H1 (cell line): Measurements from ENCODE around the gene NFE2L2. TPM values are rescaled to one million over a fixed set of nuclear protein-coding genes. Genes with fewer than 3 reads are reported as not detected.

Source experiments
- CTCF ChIA-PET: fragments of 300-600 bp; sonication (Branson Sonifier 250); formaldehyde crosslinking; loops from one replicate; lab custom pipeline; 2021; ENCODE audit not compliant: partially characterized antibody; lab: Charles Lee
- POLR2A ChIA-PET: fragments of 300-600 bp; sonication (Branson Sonifier 250); formaldehyde crosslinking; loops from one replicate; lab custom pipeline; 2021; ENCODE audit warnings: inconsistent platforms; ENCODE audit not compliant: partially characterized antibody; lab: Charles Lee
- DNase-seq, 2 experiments: peaks; one replicate each; pipeline versions ENCODE4 v3.0.0 to v3.0.0-alpha.2; 2010 to 2022; ENCODE audit warnings: low spot score in 2 of 2, low read depth in 1 of 2, mixed read lengths in 1 of 2
- FAIRE-seq: peaks from 2 replicates; lab custom pipeline; 2011; peaks lifted over from hg19 to GRCh38; lab: Jason Lieb, UNC
- H2AFZ ChIP-seq: 2 replicates; pipeline ENCODE4 v1.8.1; 2012; ENCODE audit warnings: low read length, inconsistent platforms
- H2AK5ac ChIP-seq: 2 replicates; pipeline ENCODE4 v1.6.1; 2013; ENCODE audit warnings: low read depth, low read length
- H2BK120ac ChIP-seq: replicated peaks from 2 replicates; pipeline ENCODE3; 2013; ENCODE audit warnings: low read depth, low read length, inconsistent platforms
- H2BK12ac ChIP-seq: 2 replicates; pipeline ENCODE4 v1.6.1; 2013; ENCODE audit warnings: low read depth, low read length
- H2BK15ac ChIP-seq: 2 replicates; pipeline ENCODE4 v1.6.1; 2013; ENCODE audit warnings: low read length
- H2BK20ac ChIP-seq: 2 replicates; pipeline ENCODE4 v1.6.1; 2013; ENCODE audit warnings: low read length
- H2BK5ac ChIP-seq: 2 replicates; pipeline ENCODE4 v1.6.1; 2013; ENCODE audit warnings: low read depth, low read length
- H3K14ac ChIP-seq: 2 replicates; pipeline ENCODE4 v1.6.1; 2013; ENCODE audit warnings: inconsistent platforms; ENCODE audit not compliant: insufficient read length
- H3K18ac ChIP-seq: 2 replicates; pipeline ENCODE4 v1.6.1; 2013; ENCODE audit warnings: low read length; ENCODE audit errors: extremely low read depth
- H3K23ac ChIP-seq: 2 replicates; pipeline ENCODE4 v1.6.1; 2013; ENCODE audit warnings: inconsistent platforms; ENCODE audit not compliant: insufficient read length
- H3K23me2 ChIP-seq: 2 replicates; pipeline ENCODE4 v1.6.1; 2013; ENCODE audit warnings: low read depth, low read length
- H3K27ac ChIP-seq: 2 replicates; pipeline ENCODE4 v1.6.1; 2011; ENCODE audit warnings: low read depth, low read length, inconsistent platforms
- H3K27me3 ChIP-seq, 4 experiments: replicated peaks in 1 of 4; 1 replicate in 1 of 4; 2 replicates in 3 of 4; pipeline versions ENCODE4 v1.6.1 to v1.8.1; 2011 to 2013; ENCODE audit warnings: low read length in 3 of 4, mild to moderate bottlenecking in 3 of 4, inconsistent platforms in 2 of 4, mixed read lengths in 2 of 4, moderate library complexity in 1 of 4; ENCODE audit not compliant: control insufficient read depth in 3 of 4, insufficient read depth in 3 of 4; ENCODE audit errors: extremely low read depth in 1 of 4
- H3K36me3 ChIP-seq, 4 experiments: 2 replicates each; pipeline versions ENCODE4 v1.6.1 to v1.8.1; 2011 to 2013; ENCODE audit warnings: mild to moderate bottlenecking in 4 of 4, low read length in 3 of 4, moderate library complexity in 2 of 4, control low read depth in 1 of 4, inconsistent platforms in 1 of 4; ENCODE audit not compliant: insufficient read depth in 4 of 4, control insufficient read depth in 2 of 4
- H3K4ac ChIP-seq: replicated peaks from 2 replicates; pipeline ENCODE3; 2013; ENCODE audit warnings: low read length, low read depth, mixed read lengths, inconsistent platforms; ENCODE audit not compliant: insufficient read length
- H3K4me1 ChIP-seq, 4 experiments: replicated peaks in 1 of 4; 1 replicate in 1 of 4; 2 replicates in 3 of 4; pipeline versions ENCODE4 v1.6.1 to v1.8.1; 2011 to 2013; ENCODE audit warnings: low read length in 3 of 4, inconsistent platforms in 2 of 4, mixed read lengths in 1 of 4; ENCODE audit not compliant: insufficient read depth in 4 of 4, control insufficient read depth in 3 of 4
- H3K4me2 ChIP-seq, 2 experiments: 2 replicates each; pipeline versions ENCODE4 v1.6.1 to v1.8.1; 2011 to 2013; ENCODE audit warnings: low read depth in 2 of 2, low read length in 2 of 2, control low read depth in 1 of 2, inconsistent platforms in 1 of 2, mild to moderate bottlenecking in 1 of 2; ENCODE audit not compliant: insufficient read depth in 1 of 2
- H3K4me3 ChIP-seq, 4 experiments: fragments of 200-600, 300-600 bp in 1 of 4; sonication (generic), shearing (Covaris generic), sonication (Bioruptor Twin) in 1 of 4; 2 replicates each; pipeline versions ENCODE4 v1.5.1 to v1.8.1; 2011 to 2016; ENCODE audit warnings: low read length in 4 of 4, low read depth in 3 of 4, control low read depth in 2 of 4, inconsistent platforms in 2 of 4, mild to moderate bottlenecking in 2 of 4, mixed read lengths in 1 of 4, moderate library complexity in 1 of 4; ENCODE audit not compliant: insufficient read depth in 2 of 4; ENCODE audit errors: extremely low read depth in 1 of 4
- H3K56ac ChIP-seq: replicated peaks from 2 replicates; pipeline ENCODE3; 2013; ENCODE audit warnings: low read depth, mild to moderate bottlenecking, mixed read lengths, low read length, inconsistent platforms; ENCODE audit not compliant: insufficient read length
- H3K79me1 ChIP-seq: 2 replicates; pipeline ENCODE4 v1.6.1; 2013; ENCODE audit warnings: low read depth, low read length, control low read depth
- H3K79me2 ChIP-seq, 2 experiments: 2 replicates each; pipeline versions ENCODE4 v1.6.1 to v1.8.1; 2012 to 2013; ENCODE audit warnings: low read length in 2 of 2, mild to moderate bottlenecking in 2 of 2, inconsistent platforms in 1 of 2; ENCODE audit not compliant: insufficient read depth in 2 of 2, control insufficient read depth in 1 of 2
- H3K9ac ChIP-seq, 4 experiments: replicated peaks in 1 of 4; 1 replicate in 1 of 4; 2 replicates in 3 of 4; pipeline versions ENCODE4 v1.6.1 to v1.8.1; 2011 to 2013; ENCODE audit warnings: low read depth in 3 of 4, low read length in 3 of 4, control low read depth in 2 of 4, mild to moderate bottlenecking in 2 of 4, moderate library complexity in 2 of 4, inconsistent platforms in 1 of 4; ENCODE audit errors: extremely low read depth in 1 of 4
- H3K9me3 ChIP-seq, 2 experiments: 2 replicates each; pipeline versions ENCODE4 v1.6.1 to v1.8.1; 2012 to 2013; ENCODE audit warnings: mild to moderate bottlenecking in 2 of 2, moderate library complexity in 2 of 2, control low read depth in 1 of 2, inconsistent platforms in 1 of 2, low read depth in 1 of 2, low read length in 1 of 2, mixed read lengths in 1 of 2; ENCODE audit not compliant: insufficient read depth in 2 of 2
- H4K20me1 ChIP-seq, 2 experiments: replicated peaks in 1 of 2; 2 replicates each; pipeline versions ENCODE3 to v1.8.1; 2011 to 2013; ENCODE audit warnings: inconsistent platforms in 2 of 2, low read length in 2 of 2, mild to moderate bottlenecking in 1 of 2; ENCODE audit not compliant: insufficient read depth in 2 of 2, control insufficient read depth in 1 of 2
- H4K5ac ChIP-seq: 2 replicates; pipeline ENCODE4 v1.6.1; 2013; ENCODE audit warnings: low read length, low read depth, mixed read lengths, inconsistent platforms; ENCODE audit not compliant: insufficient read length
- H4K8ac ChIP-seq: 2 replicates; pipeline ENCODE4 v1.8.0; 2013; ENCODE audit warnings: mild to moderate bottlenecking, moderate library complexity, low read length, inconsistent platforms; ENCODE audit not compliant: insufficient read depth; ENCODE audit errors: extremely low read depth
- H4K91ac ChIP-seq: replicated peaks from 2 replicates; pipeline ENCODE3; 2013; ENCODE audit warnings: low read length, mixed read lengths, inconsistent platforms; ENCODE audit not compliant: insufficient read length
- BACH1 ChIP-seq: IDR thresholded peaks from 2 replicates; pipeline ENCODE4 v1.6.1; 2012; ENCODE audit warnings: low read length, improper control_type of control experiment
- BCL11A ChIP-seq, 2 experiments: IDR thresholded peaks; one replicate each; pipeline ENCODE4 v1.6.1; 2011; ENCODE audit warnings: low read depth in 2 of 2, low read length in 2 of 2, mild to moderate bottlenecking in 2 of 2
- CHD1 ChIP-seq: IDR thresholded peaks from 2 replicates; pipeline ENCODE4 v1.6.1; 2012; ENCODE audit warnings: low read depth, low read length, improper control_type of control experiment
- HDAC2 ChIP-seq, 2 experiments: fragments of 300-600 bp in 1 of 2; sonication (generic) in 1 of 2; IDR thresholded peaks; 2 replicates each; pipeline ENCODE4 v1.6.1; 2011 to 2012; ENCODE audit warnings: low read depth in 2 of 2, low read length in 2 of 2, mild to moderate bottlenecking in 2 of 2, moderate library complexity in 2 of 2, borderline replicate concordance in 1 of 2, inconsistent platforms in 1 of 2
- JUN ChIP-seq: IDR thresholded peaks from 2 replicates; pipeline ENCODE4 v1.6.1; 2011; ENCODE audit warnings: low read depth, mild to moderate bottlenecking, improper control_type of control experiment, low read length
- KDM1A ChIP-seq: fragments of 200-600, 300-600 bp; sonication (generic); IDR thresholded peaks from 2 replicates; pipeline ENCODE4 v1.7.1; 2016; ENCODE audit warnings: mild to moderate bottlenecking, low read length, borderline replicate concordance
- KDM4A ChIP-seq: IDR thresholded peaks from one replicate; pipeline ENCODE4 v1.7.1; 2012; ENCODE audit warnings: low read depth, mild to moderate bottlenecking, moderate library complexity, low read length, inconsistent platforms; ENCODE audit not compliant: severe bottlenecking
- POLR2AphosphoS5 ChIP-seq: IDR thresholded peaks from 2 replicates; pipeline ENCODE4 v1.6.1; 2011; ENCODE audit warnings: low read depth, low read length
- RAD21 ChIP-seq, 2 experiments: IDR thresholded peaks in 1 of 2; conservative IDR thresholded peaks in 1 of 2; 2 replicates each; pipeline ENCODE4 v1.6.1; 2011; ENCODE audit warnings: low read depth in 2 of 2, low read length in 2 of 2, improper control_type of control experiment in 1 of 2, inconsistent platforms in 1 of 2, mild to moderate bottlenecking in 1 of 2, moderate library complexity in 1 of 2
- SP1 ChIP-seq: IDR thresholded peaks from 2 replicates; pipeline ENCODE4 v1.6.1; 2011; ENCODE audit warnings: low read depth, low read length
- TBP ChIP-seq: IDR thresholded peaks from 2 replicates; pipeline ENCODE4 v1.6.1; 2011; ENCODE audit warnings: low read depth, low read length, improper control_type of control experiment
- WGBS, 2 experiments: shearing (Covaris generic) in 1 of 2; methylation state at CpG; one replicate each; pipeline versions ENCODE4 v1.1.6 to v1.1.7; 2013 to 2015; ENCODE audit warnings: low lambda C conversion rate in 2 of 2, mixed read lengths in 2 of 2, inconsistent platforms in 1 of 2, low coverage in 1 of 2, missing lambda C conversion rate in 1 of 2; ENCODE audit not compliant: insufficient replicate concordance in 2 of 2, insufficient coverage in 1 of 2, insufficient read length in 1 of 2; ENCODE audit errors: extremely low coverage in 1 of 2, missing lambda C conversion rate in 1 of 2; 5-methylcytosine and 5-hydroxymethylcytosine counted together
- polyA plus RNA-seq, 7 experiments: library from polyadenylated mRNA; depleted of rRNA in 3 of 7; stranded (reverse) in 5 of 7; unstranded in 2 of 7; fragments of >200 nt in 5 of 7; fragments of 200-250 nt in 2 of 7; gene quantifications; 1 replicate in 5 of 7; 2 replicates in 1 of 7; 4 replicates in 1 of 7; pipeline versions ENCODE4 v1.2.1 to v1.2.3, GENCODE V29; 2011 to 2013; ENCODE audit warnings: missing spikeins in 2 of 7, mixed read lengths in 2 of 7
- total RNA-seq: library from RNA; stranded (reverse); fragmentation: NEBNext Ultra II Directional; extraction: Animal tissue kit (Norgen Biotek cat#: 25700); gene quantifications from 2 replicates; pipeline ENCODE4 v1.2.1, GENCODE V29; 2021

Gene NFE2L2
- total and polyA plus RNA-seq, 2 of the 8 experiments (the other 6 are each of a cell fraction or from before 2014, with no cell fraction given), result 33.2 to 34.5 TPM

DNA sequence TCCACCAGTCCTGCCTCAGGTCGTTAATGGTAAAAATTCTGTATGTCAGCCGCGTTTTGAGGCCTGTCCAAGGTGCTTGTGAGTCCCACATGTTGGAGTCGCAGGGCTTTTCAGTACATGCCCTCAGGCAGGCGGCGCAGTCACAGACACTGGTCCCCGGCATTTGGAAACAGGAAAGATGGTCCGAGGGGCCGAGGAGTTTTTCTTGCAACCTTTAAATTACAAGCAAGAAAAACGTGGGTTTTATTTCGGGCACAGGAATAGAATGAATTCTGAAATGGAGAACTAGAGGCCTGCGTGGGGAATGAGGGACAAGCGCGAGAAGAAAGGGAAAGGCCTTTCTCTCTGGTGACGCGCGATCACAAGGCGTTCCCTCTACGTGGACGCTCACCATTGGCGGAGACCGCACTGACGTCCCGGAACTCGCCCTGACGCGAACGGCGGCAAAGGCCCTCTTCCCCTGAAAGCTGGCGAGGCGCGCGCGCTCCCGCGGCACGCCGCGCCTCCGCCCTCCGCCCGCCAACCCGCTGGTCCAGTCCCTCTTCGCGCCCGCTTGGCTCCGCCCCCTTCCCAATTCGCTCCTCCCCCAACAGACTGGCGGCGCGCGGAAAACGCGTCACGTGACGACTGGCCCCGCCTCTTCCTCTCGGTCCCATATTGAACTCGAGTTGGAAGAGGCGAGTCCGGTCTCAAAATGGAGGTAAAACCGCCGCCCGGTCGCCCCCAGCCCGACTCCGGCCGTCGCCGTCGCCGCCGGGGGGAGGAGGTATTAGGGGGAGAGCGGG is 52.2 kb downstream of the NFE2L2 start, which contains the start of gene HNRNPA3:
Gene HNRNPA3, plus strand, starts transcription at position 689 of the 785 bp plus-strand sequence. Its CDS starts 6 bp downstream, at position 695.
- peak within 1 kb of the TSS; percentile 75 for H4K5ac ChIP-seq
- no peak within 1 kb of the TSS for H2BK20ac ChIP-seq
- peak; percentile 98 to 100 for DNase-seq
- H3K4me2 ChIP-seq, result peak within 1 kb of the TSS; percentile 86 to 88
- H4K8ac ChIP-seq, result peak within 1 kb of the TSS; percentile 100
- 0 out of 2 replicates have a peak within 1 kb of the TSS, but pooled peaks have one; percentile 1 for H2AK5ac ChIP-seq
- no peak within 1 kb of the TSS for H3K23ac ChIP-seq
- H3K79me2 ChIP-seq, result peaks cover 10 to 59% of the 10 kb centered on the region in 2 experiments
- H3K4ac ChIP-seq, result no peak within 1 kb of the TSS
- H3K4me1 ChIP-seq, result peaks cover 2 to 5% (median 4%) of the 10 kb centered on the region in 4 experiments; a peak in 5 of 7 replicates
- peak within 1 kb of the TSS; percentile 98 to 99 (median 98) for H3K9ac ChIP-seq
- H4K91ac ChIP-seq, result peak within 1 kb of the TSS; percentile 91
- H3K27me3 ChIP-seq, result no peaks in the 10 kb centered on the region
- ChIA-PET POLR2A (interaction anchor here (0.7 to 5.0 kb wide), 22 partner anchors 10 to 129 kb away, joined by 3 to 128 read pairs (median 5); partner anchors contain the start of gene NFE2L2), CTCF (interaction anchor here (0.7 to 1.0 kb wide), 3 partner anchors 16 to 72 kb away, joined by 3 to 5 read pairs (median 4); no protein-coding TSS in a partner anchor)
- H2BK5ac ChIP-seq, result peak within 1 kb of the TSS; percentile 95
- peaks cover 11 to 12% of the 10 kb centered on the region in 2 experiments for H4K20me1 ChIP-seq
- H3K4me3 ChIP-seq, result peak within 1 kb of the TSS; percentile 73 to 91 (median 79)
- peak within 1 kb of the TSS; percentile 95 for H3K18ac ChIP-seq
- H3K9me3 ChIP-seq, result no peaks in the 10 kb centered on the region
- no peak within 1 kb of the TSS for H2AFZ ChIP-seq
- H3K79me1 ChIP-seq, result no peaks in the 10 kb centered on the region; the same call in 1 of the 2 replicates
- no peak within 1 kb of the TSS for H3K14ac ChIP-seq
- peak within 1 kb of the TSS; percentile 99 for H3K27ac ChIP-seq
- 2% methylated on average over 37 of the region's 74 CpGs; no CpG with 5 or more reads in 1 of the 2 experiments for WGBS, 2 experiments
- H3K56ac ChIP-seq, result peak within 1 kb of the TSS; percentile 99
- H3K23me2 ChIP-seq, result no peaks in the 10 kb centered on the region; the same call in none of the 2 replicates
- peak within 1 kb of the TSS; percentile 18 for H2BK120ac ChIP-seq
- FAIRE-seq, result peak; percentile 36
- no peak within 1 kb of the TSS for H2BK15ac ChIP-seq
- H2BK12ac ChIP-seq, result 0 out of 2 replicates have a peak within 1 kb of the TSS, but pooled peaks have one; percentile 19
- peaks cover 18 to 27% (median 23%) of the 10 kb centered on the region in 4 experiments for H3K36me3 ChIP-seq
- TF ChIP-seq BCL11A (IDR thresholded peaks at IDR 0.05; ENCODE audit: low read depth in 2 of 2, low read length in 2 of 2) (no peak), BACH1 (no peak), CHD1 (no peak), KDM1A (no peak), SP1 (0 out of 2 replicates have a peak, but pooled peaks have one; percentile 35), JUN (no peak), POLR2AphosphoS5 (peak; percentile 83), KDM4A (peak; percentile 29), TBP (peak; percentile 84), HDAC2 (IDR thresholded peaks at IDR 0.05; ENCODE audit: borderline replicate concordance in 1 of 2, low read depth in 2 of 2, low read length in 2 of 2) (no peak), RAD21 (IDR thresholded peaks at IDR 0.05 in 1 of 2, conservative IDR thresholded peaks at IDR 0.05 in 1 of 2; ENCODE audit: low read depth in 2 of 2, low read length in 2 of 2) (no peak)
